Measurements from ENCODE around the gene FRMD4A. TPM values are rescaled to one million over a fixed set of nuclear protein-coding genes. Genes with fewer than 3 reads are reported as not detected.

The FRMD4A gene
- total RNA-seq, 1 experiment from 2014 or later: 19.6 TPM

- no peak overlapping the region for H2BK12ac ChIP-seq (ENCODE audit: insufficient read length, low read depth, low read length)
- WGBS (ENCODE audit: extremely low coverage, insufficient read length, low lambda C conversion rate): no CpG with 5 or more reads among the region's 2 CpGs
- no peak for DNase-seq
Measured at GRCh38 chr10:14334771-14335170, 4.0 kb upstream of the FRMD4A start.

More at GRCh38 chr10:14334771-14335170, 4.0 kb upstream of the FRMD4A start:
- no peaks in the 10 kb centered on the region for H3K79me1 ChIP-seq (ENCODE audit: insufficient read depth, low read depth, low read length, poor library complexity, severe bottlenecking)
- no peak overlapping the region for H2BK5ac ChIP-seq (ENCODE audit: insufficient read length, low read length)
- no peak overlapping the region for H2BK15ac ChIP-seq (ENCODE audit: low read depth, low read length)
- no peaks in the 10 kb centered on the region for H3K23me2 ChIP-seq (ENCODE audit: insufficient read length, low read depth, low read length, poor library complexity, severe bottlenecking)
- H2AFZ ChIP-seq (ENCODE audit: low read length): no peak overlapping the region
- H3K23ac ChIP-seq (ENCODE audit: insufficient read length, low read depth, low read length): no peak overlapping the region
- Mint-ChIP-seq H3K4me3 (no peak overlapping the region), H3K9me3 (no peaks in the 10 kb centered on the region), H3K36me3 (ENCODE audit: insufficient read depth in 1 of 3, low read depth in 3 of 3) (no peaks in the 10 kb centered on the region), H3K27ac (no peak overlapping the region), H3K27me3 (ENCODE audit: low read depth) (no peaks in the 10 kb centered on the region), H3K4me1 (peaks cover 30 to 33% of the 10 kb centered on the region in 2 experiments)
- H3K4me2 ChIP-seq (ENCODE audit: insufficient read depth, insufficient read length, low read length): no peak overlapping the region
- no peak overlapping the region for H4K91ac ChIP-seq (ENCODE audit: insufficient read length, low read depth, low read length)
- H3K18ac ChIP-seq (ENCODE audit: insufficient read length, low read depth, low read length): no peak overlapping the region
- H3K4ac ChIP-seq (ENCODE audit: low read depth, low read length): no peak overlapping the region
- no peak overlapping the region for H2BK120ac ChIP-seq (ENCODE audit: low read depth, low read length, poor library complexity, severe bottlenecking)
- H3K27me3 ChIP-seq (ENCODE audit: insufficient read depth, low read length): no peaks in the 10 kb centered on the region
- no peak overlapping the region for H3K27ac ChIP-seq (ENCODE audit: insufficient read length, low read depth, low read length)
- TF ChIP-seq, protein P1, sequence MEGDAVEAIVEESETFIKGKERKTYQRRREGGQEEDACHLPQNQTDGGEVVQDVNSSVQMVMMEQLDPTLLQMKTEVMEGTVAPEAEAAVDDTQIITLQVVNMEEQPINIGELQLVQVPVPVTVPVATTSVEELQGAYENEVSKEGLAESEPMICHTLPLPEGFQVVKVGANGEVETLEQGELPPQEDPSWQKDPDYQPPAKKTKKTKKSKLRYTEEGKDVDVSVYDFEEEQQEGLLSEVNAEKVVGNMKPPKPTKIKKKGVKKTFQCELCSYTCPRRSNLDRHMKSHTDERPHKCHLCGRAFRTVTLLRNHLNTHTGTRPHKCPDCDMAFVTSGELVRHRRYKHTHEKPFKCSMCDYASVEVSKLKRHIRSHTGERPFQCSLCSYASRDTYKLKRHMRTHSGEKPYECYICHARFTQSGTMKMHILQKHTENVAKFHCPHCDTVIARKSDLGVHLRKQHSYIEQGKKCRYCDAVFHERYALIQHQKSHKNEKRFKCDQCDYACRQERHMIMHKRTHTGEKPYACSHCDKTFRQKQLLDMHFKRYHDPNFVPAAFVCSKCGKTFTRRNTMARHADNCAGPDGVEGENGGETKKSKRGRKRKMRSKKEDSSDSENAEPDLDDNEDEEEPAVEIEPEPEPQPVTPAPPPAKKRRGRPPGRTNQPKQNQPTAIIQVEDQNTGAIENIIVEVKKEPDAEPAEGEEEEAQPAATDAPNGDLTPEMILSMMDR (conservative IDR thresholded peaks at IDR 0.05): no peak
- no peak overlapping the region for H3K9ac ChIP-seq (ENCODE audit: extremely low read depth, insufficient read length, low read length)
- H3K14ac ChIP-seq (ENCODE audit: insufficient read depth, low read length): no peak overlapping the region
- H4K20me1 ChIP-seq (ENCODE audit: control insufficient read depth, insufficient read depth, insufficient read length): no peaks in the 10 kb centered on the region
- no peak overlapping the region for H2AK5ac ChIP-seq (ENCODE audit: insufficient read length, low read length)
- no peak overlapping the region for H4K5ac ChIP-seq (ENCODE audit: insufficient read length, low read depth, low read length)
- no peak overlapping the region for H3T11ph ChIP-seq (ENCODE audit: low read length)
- H3K56ac ChIP-seq (ENCODE audit: insufficient read length, low read depth, low read length): no peak overlapping the region
- no peaks in the 10 kb centered on the region for H3K9me3 ChIP-seq (ENCODE audit: control insufficient read depth, low read depth, low read length)
- no peak overlapping the region for H4K8ac ChIP-seq (replicated peaks; ENCODE audit: insufficient read length, low read depth, low read length)
- H3K4me1 ChIP-seq (ENCODE audit: insufficient read depth, low read length): peaks cover 3% of the 10 kb centered on the region; the same call in 1 of the 2 replicates
- no peaks in the 10 kb centered on the region for H3K79me2 ChIP-seq (ENCODE audit: insufficient read depth, low read length)
- H2BK20ac ChIP-seq (ENCODE audit: low read depth, low read length, poor library complexity, severe bottlenecking): no peak overlapping the region

All from H9 (cell line).